Chondrocyte (in vitro differentiated cells): ENCODE data around the gene LRP10. TPM values are rescaled to one million over a fixed set of nuclear protein-coding genes. Genes with fewer than 3 reads are reported as not detected.
"Not testable (repeated sequence)": the region's sequence is repeated elsewhere in the genome, so short reads cannot be mapped to it uniquely, and the experiment has no call there.

Source experiments
- DNase-seq: peaks from one replicate; pipeline ENCODE4 v3.0.0; 2021; ENCODE audit warnings: mixed read lengths, low spot score
- H3K27ac Mint-ChIP-seq: one replicate; pipeline ENCODE4 v1.8.0; 2021; ENCODE audit warnings: mild to moderate bottlenecking, moderate library complexity, mixed read lengths; ENCODE audit not compliant: unreplicated experiment
- H3K27me3 Mint-ChIP-seq: 2 replicates; pipeline ENCODE4 v1.8.0; 2021; ENCODE audit warnings: low read depth, mixed read lengths
- H3K36me3 Mint-ChIP-seq: 2 replicates; pipeline ENCODE4 v1.8.0; 2021; ENCODE audit warnings: low read depth, mixed read lengths
- H3K4me1 Mint-ChIP-seq: 2 replicates; pipeline ENCODE4 v1.8.0; 2021; ENCODE audit warnings: low read depth, mild to moderate bottlenecking, mixed read lengths
- H3K4me3 Mint-ChIP-seq: one replicate; pipeline ENCODE4 v1.8.0; 2021; ENCODE audit warnings: mild to moderate bottlenecking, moderate library complexity, mixed read lengths; ENCODE audit not compliant: unreplicated experiment
- H3K9me3 Mint-ChIP-seq: 2 replicates; pipeline ENCODE4 v1.8.0; 2021; ENCODE audit warnings: low read depth, mixed read lengths
- total RNA-seq: library from RNA; stranded (reverse); gene quantifications from 3 replicates; pipeline ENCODE4 v1.2.1, GENCODE V29; 2021
- TF ChIP-seq, protein P1 (sequence below): fragments of 200-600 bp; sonication (generic); IDR thresholded peaks from 2 replicates; pipeline ENCODE4 v1.5.0; 2021; ENCODE audit warnings: antibody characterized with exemption, mild to moderate bottlenecking, moderate library complexity

LRP10 gene
- total RNA-seq, 1 donor from 2014 or later: 167 TPM

GRCh38 chr14:22849212-22849819, 22.2 kb upstream of the LRP10 start:
- DNase-seq: no peak
- Mint-ChIP-seq H3K27me3 (no peaks in the 10 kb centered on the region), H3K9me3 (no peaks in the 10 kb centered on the region), H3K4me1 (peaks cover 83% of the 10 kb centered on the region), H3K36me3 (peaks cover 22% of the 10 kb centered on the region), H3K4me3 (peak overlapping the region; percentile 21), H3K27ac (peak overlapping the region; percentile 96)
- TF ChIP-seq, protein P1, sequence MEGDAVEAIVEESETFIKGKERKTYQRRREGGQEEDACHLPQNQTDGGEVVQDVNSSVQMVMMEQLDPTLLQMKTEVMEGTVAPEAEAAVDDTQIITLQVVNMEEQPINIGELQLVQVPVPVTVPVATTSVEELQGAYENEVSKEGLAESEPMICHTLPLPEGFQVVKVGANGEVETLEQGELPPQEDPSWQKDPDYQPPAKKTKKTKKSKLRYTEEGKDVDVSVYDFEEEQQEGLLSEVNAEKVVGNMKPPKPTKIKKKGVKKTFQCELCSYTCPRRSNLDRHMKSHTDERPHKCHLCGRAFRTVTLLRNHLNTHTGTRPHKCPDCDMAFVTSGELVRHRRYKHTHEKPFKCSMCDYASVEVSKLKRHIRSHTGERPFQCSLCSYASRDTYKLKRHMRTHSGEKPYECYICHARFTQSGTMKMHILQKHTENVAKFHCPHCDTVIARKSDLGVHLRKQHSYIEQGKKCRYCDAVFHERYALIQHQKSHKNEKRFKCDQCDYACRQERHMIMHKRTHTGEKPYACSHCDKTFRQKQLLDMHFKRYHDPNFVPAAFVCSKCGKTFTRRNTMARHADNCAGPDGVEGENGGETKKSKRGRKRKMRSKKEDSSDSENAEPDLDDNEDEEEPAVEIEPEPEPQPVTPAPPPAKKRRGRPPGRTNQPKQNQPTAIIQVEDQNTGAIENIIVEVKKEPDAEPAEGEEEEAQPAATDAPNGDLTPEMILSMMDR: no peak

GRCh38 chr14:22850944-22851764, 20.4 kb upstream of the LRP10 start:
- no peaks in the 10 kb centered on the region for H3K9me3 Mint-ChIP-seq
- peaks cover 65% of the 10 kb centered on the region for H3K4me1 Mint-ChIP-seq
- no peaks in the 10 kb centered on the region for H3K27me3 Mint-ChIP-seq
- no peak for DNase-seq
- peak overlapping the region; percentile 96 for H3K27ac Mint-ChIP-seq
- H3K36me3 Mint-ChIP-seq: peaks cover 6% of the 10 kb centered on the region
- H3K4me3 Mint-ChIP-seq: no peak overlapping the region
- TF ChIP-seq, protein P1: no peak

- H3K27me3 Mint-ChIP-seq, H3K4me3 Mint-ChIP-seq, DNase-seq, H3K9me3 Mint-ChIP-seq, H3K36me3 Mint-ChIP-seq: not testable (repeated sequence)
- Mint-ChIP-seq H3K4me1 (peaks cover 55% of the 10 kb centered on the region), H3K27ac (peak overlapping the region; percentile 94)
Observed at GRCh38 chr14:22852178-22852577, 19.4 kb upstream of the LRP10 start.

DNA sequence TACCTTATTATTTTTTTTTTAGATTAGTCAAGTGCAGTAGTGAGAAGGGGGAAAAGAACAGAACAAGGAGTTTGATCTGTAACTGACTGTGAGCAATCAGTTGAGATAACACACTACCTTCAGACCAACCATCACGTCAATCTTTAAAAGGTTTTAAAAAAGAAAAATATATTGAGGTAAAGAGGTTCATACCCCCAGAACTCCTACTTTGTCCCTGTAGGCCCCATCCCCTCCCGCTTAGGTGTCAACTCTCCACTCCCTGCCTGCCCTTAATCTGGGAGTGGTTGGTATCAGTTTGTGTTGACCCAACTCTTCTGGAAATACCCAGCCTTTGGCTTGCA, 19.0 kb upstream of the LRP10 start:
- no peak for DNase-seq
- TF ChIP-seq, protein P1: no peak
- Mint-ChIP-seq H3K27ac (peak overlapping the region; percentile 94), H3K27me3 (no peaks in the 10 kb centered on the region), H3K4me1 (peaks cover 53% of the 10 kb centered on the region), H3K36me3 (no peaks in the 10 kb centered on the region), H3K4me3 (peak overlapping the region; percentile 70), H3K9me3 (no peaks in the 10 kb centered on the region)

DNA sequence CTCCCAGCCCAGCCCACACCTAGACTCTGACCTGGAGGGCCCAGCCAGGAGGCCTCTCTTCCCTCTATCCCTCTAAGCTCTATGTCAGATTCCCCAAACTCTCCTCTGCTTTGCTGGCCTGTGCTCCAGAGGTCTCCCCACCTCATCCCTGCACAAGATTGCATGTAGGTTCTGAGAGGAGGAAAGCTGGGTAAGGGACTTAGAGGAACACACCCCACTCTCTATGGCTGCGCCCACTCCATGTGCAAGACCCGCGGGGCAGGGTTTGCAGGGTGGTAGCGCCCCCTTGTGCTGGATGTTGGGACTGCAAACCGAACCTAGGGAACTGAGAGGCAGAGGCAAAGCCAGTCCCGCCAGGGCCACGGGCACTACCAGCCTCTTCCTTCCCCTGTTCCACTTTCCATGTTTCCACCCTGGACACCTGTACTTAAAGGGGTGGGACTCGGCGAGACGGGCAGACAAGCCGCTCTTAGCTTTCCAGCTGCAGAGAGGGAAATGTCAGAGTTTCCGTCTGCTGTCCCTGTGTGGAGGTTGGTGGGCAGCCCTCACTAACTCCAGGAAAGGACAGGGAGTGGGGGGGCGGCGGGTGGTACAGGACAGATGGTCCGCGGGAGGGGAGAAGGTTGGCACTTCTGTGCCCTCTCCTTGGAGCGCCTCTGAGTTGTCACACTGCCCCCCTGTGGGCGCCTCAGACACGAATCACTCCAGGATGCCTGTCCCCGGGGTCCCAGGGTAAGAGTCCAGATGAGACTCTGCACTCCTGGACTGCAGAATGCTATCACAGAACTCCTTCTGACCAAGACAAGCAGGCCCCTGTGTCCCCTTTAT, 18.4 kb upstream of the LRP10 start:
- Mint-ChIP-seq H3K27me3 (no peaks in the 10 kb centered on the region), H3K4me1 (peaks cover 50% of the 10 kb centered on the region), H3K27ac (peak overlapping the region; percentile 94), H3K36me3 (no peaks in the 10 kb centered on the region), H3K4me3 (peak overlapping the region; percentile 70), H3K9me3 (no peaks in the 10 kb centered on the region)
- peak; percentile 96 for DNase-seq
- TF ChIP-seq, protein P1: peak; percentile 95

DNA sequence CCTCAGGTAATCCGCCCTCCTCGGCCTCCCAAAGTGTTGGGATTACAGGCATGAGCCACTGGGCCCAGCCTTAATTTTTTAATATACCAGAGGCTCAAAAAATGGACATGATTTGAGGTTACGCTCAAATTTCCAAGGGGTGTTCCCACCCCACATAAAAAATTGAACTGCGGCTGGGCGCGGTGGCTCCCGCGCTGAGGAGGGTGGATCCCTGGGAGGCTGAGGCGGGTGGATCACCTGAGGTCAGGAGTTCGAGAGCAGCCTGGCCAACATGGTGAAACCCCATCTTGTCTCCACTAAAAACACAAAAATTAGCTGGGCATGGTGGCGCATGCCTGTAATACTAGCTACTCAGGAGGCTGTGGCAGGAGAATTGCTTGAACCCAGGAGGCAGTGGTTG, 17.2 kb upstream of the LRP10 start:
- H3K4me3 Mint-ChIP-seq, H3K36me3 Mint-ChIP-seq, H3K27me3 Mint-ChIP-seq, DNase-seq, H3K27ac Mint-ChIP-seq, H3K9me3 Mint-ChIP-seq: not testable (repeated sequence)
- peaks cover 45% of the 10 kb centered on the region for H3K4me1 Mint-ChIP-seq
